Frontal cortex (tissue), 4 donors: Measurements from ENCODE around the gene SQOR. TPM values are rescaled to one million over a fixed set of nuclear protein-coding genes. Genes with fewer than 3 reads are reported as not detected.
A peak's percentile ranks its signal among the peaks of the same experiment; 100 is the strongest.

Source experiments
- DNase-seq, 2 donors: peaks; one replicate each; pipeline ENCODE4 v3.0.0; 2012; ENCODE audit warnings: low spot score in 2 of 2
- FAIRE-seq: peaks from 2 replicates; lab custom pipeline; 2012; peaks lifted over from hg19 to GRCh38; lab: Jason Lieb, UNC
- small RNA-seq: library from RNA; depleted of rRNA; stranded (forward); fragments of <200 nt; gene quantifications from one replicate; pipeline ENCODE3, GENCODE V24; 2014
- total RNA-seq: library from RNA; depleted of rRNA; stranded (reverse); fragments of >200 nt; gene quantifications from one replicate; pipeline ENCODE4 v1.2.3, GENCODE V29; 2014
- donor health status: control.
- donor health status: control.
- donor health status: control.

Gene SQOR
- total RNA-seq, 1 donor from 2014 or later: 2.9 TPM

GRCh38 chr15:45702041-45702440, 67.2 kb downstream of the SQOR start:
- DNase-seq (no peak), FAIRE-seq (no peak)

GRCh38 chr15:45703670-45704328, 69.0 kb downstream of the SQOR start:
- FAIRE-seq (no peak), DNase-seq (no peak)

GRCh38 chr15:45704329-45705249, 69.8 kb downstream of the SQOR start:
- FAIRE-seq (no peak), DNase-seq (no peak)

- DNase-seq (peak; percentile 61 to 64), FAIRE-seq (no peak)
Observed at GRCh38 chr15:45705510-45706473, 71.0 kb downstream of the SQOR start.

- DNase-seq (no peak), FAIRE-seq (no peak)
Observed at GRCh38 chr15:45710657-45711056, 75.8 kb downstream of the SQOR start.

- no peak for FAIRE-seq
- no peak for DNase-seq
Observed at GRCh38 chr15:45714590-45715488, 80.0 kb downstream of the SQOR start.

- FAIRE-seq (peak; percentile 50), DNase-seq (no peak)
Observed at GRCh38 chr15:45715528-45715927, 80.7 kb downstream of the SQOR start.

- FAIRE-seq: no peak
- no peak for DNase-seq
Observed at GRCh38 chr15:45719490-45719889, 84.7 kb downstream of the SQOR start.

- DNase-seq (no peak), FAIRE-seq (peak; percentile 87)
Observed at GRCh38 chr15:45720183-45720582, 85.4 kb downstream of the SQOR start.

GRCh38 chr15:45728641-45729040, 93.8 kb downstream of the SQOR start:
- DNase-seq: no peak
- no peak for FAIRE-seq

- no peak for FAIRE-seq
Observed at GRCh38 chr15:45729141-45729540, 94.3 kb downstream of the SQOR start.

GRCh38 chr15:45731343-45731742, 96.5 kb downstream of the SQOR start:
- FAIRE-seq: no peak
- no peak for DNase-seq

More at GRCh38 chr15:45729141-45729540, 94.3 kb downstream of the SQOR start:
- DNase-seq: no peak

GRCh38 chr15:45732662-45733061, 97.8 kb downstream of the SQOR start:
- no peak for DNase-seq
- FAIRE-seq: no peak

- DNase-seq: no peak
- FAIRE-seq: no peak
Observed at GRCh38 chr15:45734260-45734711, 99.5 kb downstream of the SQOR start.

Small RNAs within 50 kb of the gene (small RNA-seq; reads per million reads assigned to genes)
- not detected for gene RF00019

Other genes with a start within 250 kb of the SQOR start
- 38.7 TPM for gene SLC30A4, start 112.3 kb upstream of the SQOR start, total RNA-seq
- 137 TPM for gene BLOC1S6, start 47.6 kb upstream of the SQOR start, total RNA-seq